Measurements from ENCODE around the gene CARD11. TPM values are rescaled to one million over a fixed set of nuclear protein-coding genes. Genes with fewer than 3 reads are reported as not detected.

CARD11 gene
- total RNA-seq, 6 experiments from 2014 or later = 0.37 to 0.90 (median 0.50) TPM

GRCh38 chr7:2953588-2954407, 89.9 kb downstream of the CARD11 start:
- WGBS (ENCODE audit: insufficient coverage, low coverage, low lambda C conversion rate, missing lambda C conversion rate) = 44% methylated on average over 5 of the region's 11 CpGs
- Histone ChIP-seq H3K9me3 (no peaks in the 10 kb centered on the region), H3K27me3 (no peaks in the 10 kb centered on the region), H3K27ac (no peak overlapping the region), H3K36me3 (no peaks in the 10 kb centered on the region), H3K4me1 (no peaks in the 10 kb centered on the region), H3K4me3 (no peak overlapping the region)
- no peak for DNase-seq
- intact Hi-C loops (cut with DNase I) = no loop called here
- TF ChIP-seq CTCF (IDR thresholded peaks at IDR 0.05) = no peak
- no peak for TF ChIP-seq POLR2A (IDR thresholded peaks at IDR 0.05)
- ATAC-seq = no peak

GRCh38 chr7:2953099-2953498, 90.6 kb downstream of the CARD11 start:
- TF ChIP-seq CTCF (IDR thresholded peaks at IDR 0.05) (no peak), POLR2A (IDR thresholded peaks at IDR 0.05) (no peak)
- H3K4me1 ChIP-seq = no peaks in the 10 kb centered on the region
- WGBS (ENCODE audit: insufficient coverage, low coverage, low lambda C conversion rate, missing lambda C conversion rate) = 52% methylated on average over 4 of the region's 5 CpGs
- no peaks in the 10 kb centered on the region for H3K36me3 ChIP-seq
- no peak for DNase-seq
- H3K27me3 ChIP-seq = no peaks in the 10 kb centered on the region
- no peak overlapping the region for H3K4me3 ChIP-seq
- no peak overlapping the region for H3K27ac ChIP-seq
- H3K9me3 ChIP-seq = no peaks in the 10 kb centered on the region
- intact Hi-C loops (cut with DNase I) = no loop called here
- no peak for ATAC-seq

- TF ChIP-seq CTCF (IDR thresholded peaks at IDR 0.05) (no peak), POLR2A (IDR thresholded peaks at IDR 0.05) (no peak)
- Histone ChIP-seq H3K27me3 (no peaks in the 10 kb centered on the region), H3K36me3 (no peaks in the 10 kb centered on the region), H3K4me1 (no peaks in the 10 kb centered on the region), H3K4me3 (no peak overlapping the region), H3K9me3 (no peaks in the 10 kb centered on the region), H3K27ac (no peak overlapping the region)
- intact Hi-C loops (cut with DNase I) = no loop called here
- no peak for DNase-seq
- WGBS (ENCODE audit: insufficient coverage, low coverage, low lambda C conversion rate, missing lambda C conversion rate) = 56% methylated on average over 1 of the region's 4 CpGs
- ATAC-seq = peak in 1 of 4 donors; percentile 18
Observed at GRCh38 chr7:2952316-2952715, 91.4 kb downstream of the CARD11 start.

- Histone ChIP-seq H3K4me3 (no peak overlapping the region), H3K36me3 (no peaks in the 10 kb centered on the region), H3K4me1 (no peaks in the 10 kb centered on the region), H3K27me3 (no peaks in the 10 kb centered on the region), H3K9me3 (no peaks in the 10 kb centered on the region), H3K27ac (no peak overlapping the region)
- intact Hi-C loops (cut with DNase I) = no loop called here
- ATAC-seq (no peak), DNase-seq (no peak)
- TF ChIP-seq CTCF (IDR thresholded peaks at IDR 0.05) = no peak
- TF ChIP-seq POLR2A (IDR thresholded peaks at IDR 0.05) = no peak
Observed at GRCh38 chr7:2950578-2950977, 93.1 kb downstream of the CARD11 start.

Data from right lobe of liver (tissue), 6 donors.